ENCODE results near the gene GALNT9. TPM values are rescaled to one million over a fixed set of nuclear protein-coding genes. Genes with fewer than 3 reads are reported as not detected.

Gene GALNT9
- total and polyA plus RNA-seq, 7 donors = 0.28 to 5.0 (median 2.8) TPM; not detected in 2

GRCh38 chr12:132209619-132210222 is 119.7 kb downstream of the GALNT9 start:
- TF ChIP-seq POLR2AphosphoS5 (IDR thresholded peaks at IDR 0.05) (no peak), EP300 (IDR thresholded peaks at IDR 0.05) (no peak), CTCF (IDR thresholded peaks at IDR 0.05) (no peak), POLR2A (IDR thresholded peaks at IDR 0.05) (no peak)
- intact Hi-C loops (cut with DNase I) = loop anchor here (10.0 kb wide), 2 partner anchors 55 to 65 kb away; no protein-coding TSS in a partner anchor
- Histone ChIP-seq H3K9me3 (peaks cover 0 to 4% (median 1%) of the 10 kb centered on the region in 4 donors), H3K4me3 (no peak overlapping the region), H3K27ac (no peak overlapping the region), H3K36me3 (no peaks in the 10 kb centered on the region), H3K27me3 (peaks cover 6 to 36% (median 34%) of the 10 kb centered on the region in 3 donors), H3K4me1 (peaks cover 0 to 13% (median 11%) of the 10 kb centered on the region in 4 donors)
- DNase-seq = no peak
- 69 to 76% methylated on average over 14 of the region's 14 CpGs for WGBS, 2 donors

GRCh38 chr12:132208153-132208823 is 121.1 kb downstream of the GALNT9 start:
- Histone ChIP-seq H3K36me3 (no peaks in the 10 kb centered on the region), H3K9me3 (peaks cover 0 to 4% (median 1%) of the 10 kb centered on the region in 4 donors), H3K4me3 (no peak overlapping the region), H3K4me1 (peaks cover 0 to 20% (median 17%) of the 10 kb centered on the region in 4 donors), H3K27ac (no peak overlapping the region), H3K27me3 (peaks cover 17 to 49% (median 49%) of the 10 kb centered on the region in 3 donors)
- WGBS, 2 donors = 91 to 92% methylated on average over 15 of the region's 15 CpGs
- no peak for TF ChIP-seq EP300 (IDR thresholded peaks at IDR 0.05)
- no peak for TF ChIP-seq CTCF (IDR thresholded peaks at IDR 0.05)
- TF ChIP-seq POLR2AphosphoS5 (IDR thresholded peaks at IDR 0.05) = no peak
- no peak for TF ChIP-seq POLR2A (IDR thresholded peaks at IDR 0.05)
- DNase-seq = no peak
- intact Hi-C loops (cut with DNase I) = loop anchor here (10.0 kb wide), 2 partner anchors 53 to 67 kb away; no protein-coding TSS in a partner anchor

DNA sequence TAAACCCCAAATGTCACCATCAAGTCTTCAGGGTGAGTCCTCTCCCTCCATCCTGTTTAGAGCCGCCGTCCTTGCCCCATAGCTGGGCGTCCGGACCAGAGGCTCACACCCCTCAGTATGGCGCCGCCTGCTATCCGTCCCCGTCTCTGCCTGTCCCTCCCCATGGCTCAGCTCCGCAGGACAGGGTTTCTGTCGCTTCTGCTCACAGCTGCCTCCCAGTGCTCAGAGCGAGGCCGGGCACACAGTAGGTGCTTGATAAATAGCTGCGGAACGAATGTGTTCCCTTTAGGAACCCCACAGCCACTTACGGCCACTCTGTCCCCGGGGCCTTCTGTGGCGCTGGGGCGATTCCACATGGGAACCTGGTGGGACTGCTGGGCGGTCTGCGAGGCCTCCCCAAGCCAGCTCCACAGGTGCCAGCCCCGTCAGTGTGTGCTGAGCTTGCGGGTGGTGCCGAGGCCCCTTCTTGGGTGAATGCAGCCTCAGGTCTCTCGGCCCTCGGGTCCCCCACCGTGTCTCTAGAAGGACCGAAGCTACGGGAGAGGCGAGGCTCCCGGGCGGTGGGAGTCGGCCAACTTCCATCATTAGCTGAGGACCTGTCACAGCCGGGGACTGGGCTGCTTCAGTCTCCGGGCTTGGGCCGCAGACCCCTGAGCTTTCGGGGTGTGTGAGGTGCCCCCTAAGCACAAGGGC is 122.2 kb downstream of the GALNT9 start:
- no peaks in the 10 kb centered on the region for H3K36me3 ChIP-seq
- H3K4me1 ChIP-seq = peaks cover 0 to 20% (median 17%) of the 10 kb centered on the region in 4 donors
- H3K4me3 ChIP-seq = no peak overlapping the region
- no peak overlapping the region for H3K27ac ChIP-seq
- intact Hi-C loops (cut with DNase I) = loop anchor here (10.0 kb wide), 2 partner anchors 52 to 68 kb away; no protein-coding TSS in a partner anchor
- 86 to 89% methylated on average over 36 of the region's 36 CpGs for WGBS, 2 donors
- peaks cover 0 to 4% (median 1%) of the 10 kb centered on the region in 4 donors for H3K9me3 ChIP-seq
- H3K27me3 ChIP-seq = peaks cover 22 to 59% (median 53%) of the 10 kb centered on the region in 3 donors
- no peak for DNase-seq
- TF ChIP-seq POLR2A (IDR thresholded peaks at IDR 0.05) = no peak
- TF ChIP-seq EP300 (IDR thresholded peaks at IDR 0.05) = no peak
- TF ChIP-seq CTCF (IDR thresholded peaks at IDR 0.05) = no peak
- TF ChIP-seq POLR2AphosphoS5 (IDR thresholded peaks at IDR 0.05) = no peak

DNA sequence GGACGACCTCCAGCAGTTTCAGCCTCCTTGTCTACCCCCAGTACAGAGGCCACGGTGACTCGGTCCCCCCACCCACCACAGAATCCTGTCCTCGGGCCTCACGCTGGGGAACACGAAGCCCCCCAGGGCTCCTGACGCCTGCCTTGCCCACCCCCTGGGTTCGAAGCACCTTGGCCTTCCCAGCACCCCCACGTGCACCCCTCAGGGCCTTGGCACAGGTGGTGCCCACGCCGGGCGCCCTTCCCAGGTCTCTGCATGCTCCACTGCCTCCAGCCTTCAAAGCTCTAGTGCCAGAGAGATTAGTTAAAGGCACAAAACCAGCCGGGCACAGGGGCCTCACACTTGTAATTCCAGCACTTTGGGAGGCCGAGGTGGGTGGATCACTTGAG is 123.3 kb downstream of the GALNT9 start:
- peaks cover 0 to 4% (median 1%) of the 10 kb centered on the region in 4 donors for H3K9me3 ChIP-seq
- no peak overlapping the region for H3K4me3 ChIP-seq
- WGBS, 2 donors = 58 to 65% methylated on average over 14 of the region's 14 CpGs
- peaks cover 22 to 68% (median 56%) of the 10 kb centered on the region in 3 donors for H3K27me3 ChIP-seq
- no peak for DNase-seq
- H3K4me1 ChIP-seq = peaks cover 0 to 20% (median 17%) of the 10 kb centered on the region in 4 donors
- intact Hi-C loops (cut with DNase I) = loop anchor here (10.0 kb wide), 2 partner anchors 51 to 69 kb away; no protein-coding TSS in a partner anchor
- TF ChIP-seq POLR2AphosphoS5 (IDR thresholded peaks at IDR 0.05) (no peak), CTCF (IDR thresholded peaks at IDR 0.05) (no peak), EP300 (IDR thresholded peaks at IDR 0.05) (no peak), POLR2A (IDR thresholded peaks at IDR 0.05) (no peak)
- H3K36me3 ChIP-seq = no peaks in the 10 kb centered on the region
- H3K27ac ChIP-seq = no peak overlapping the region

Data from sigmoid colon (tissue), 7 donors.